Fibroblast of skin of back (primary cell): Measurements from ENCODE around the gene SOX1. TPM values are rescaled to one million over a fixed set of nuclear protein-coding genes. Genes with fewer than 3 reads are reported as not detected.

Experiments used
- DNase-seq: peaks from one replicate; pipeline ENCODE4 v3.0.0-alpha.2; 2013
- polyA plus RNA-seq, 2 experiments: library from polyadenylated mRNA; unstranded; fragments of 120-200 nt; gene quantifications; one replicate each; pipeline ENCODE4 v1.2.1, GENCODE V29; 2013; ENCODE audit not compliant: insufficient read length in 2 of 2

SOX1 gene
- polyA plus RNA-seq (2013, experiment 1 of 2; ENCODE audit: insufficient read length) = not detected
- not detected for polyA plus RNA-seq (2013, experiment 2 of 2; ENCODE audit: insufficient read length)

DNA sequence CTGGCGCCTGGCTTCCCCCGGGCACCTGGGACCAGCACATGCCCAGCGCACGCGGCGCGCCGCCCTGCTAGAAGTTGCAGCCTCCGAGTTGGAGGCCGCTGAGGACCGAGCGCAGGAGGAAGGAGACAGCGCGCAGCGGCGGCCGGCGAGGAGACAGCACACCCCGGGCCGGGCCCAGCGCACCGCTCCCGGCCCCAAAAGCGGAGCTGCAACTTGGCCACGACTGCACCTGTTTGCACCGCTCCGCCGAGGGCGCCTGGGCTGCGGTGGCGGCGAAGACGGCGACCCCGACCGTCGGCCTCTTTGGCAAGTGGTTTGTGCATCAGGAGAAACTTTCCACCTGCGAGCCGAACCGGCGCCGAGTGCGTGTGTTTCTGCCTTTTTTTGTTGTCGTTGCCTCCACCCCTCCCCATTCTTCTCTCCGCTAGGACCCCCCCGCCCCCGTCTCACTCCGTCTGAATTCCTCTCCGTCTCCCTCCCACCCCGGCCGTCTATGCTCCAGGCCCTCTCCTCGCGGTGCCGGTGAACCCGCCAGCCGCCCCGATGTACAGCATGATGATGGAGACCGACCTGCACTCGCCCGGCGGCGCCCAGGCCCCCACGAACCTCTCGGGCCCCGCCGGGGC, at the start of gene SOX1:
Gene SOX1 (plus strand): TSS at position 34 of the 626 bp plus-strand sequence. CDS start 510 bp downstream, at position 544.
- no peak for DNase-seq

DNA sequence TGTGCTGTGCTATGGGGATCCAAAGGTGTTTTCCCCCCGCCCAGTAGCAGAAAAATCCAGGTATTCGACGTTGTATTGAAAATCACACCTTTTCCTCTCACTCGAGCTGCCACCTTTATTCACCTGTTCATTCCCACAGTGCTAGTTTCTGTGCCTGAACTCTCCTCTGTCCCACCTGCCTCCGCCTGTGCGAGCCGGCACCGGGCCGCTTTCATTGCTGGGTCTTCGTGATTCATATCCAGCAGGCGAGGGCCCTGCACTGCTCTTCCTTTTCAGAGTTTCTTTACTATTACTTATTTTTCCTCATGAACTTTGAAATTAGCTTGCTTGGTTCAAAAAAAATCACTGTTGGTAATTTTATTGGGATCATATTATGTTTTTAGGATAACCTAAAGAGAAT, 42.4 kb upstream of the SOX1 start:
- DNase-seq = no peak

DNA sequence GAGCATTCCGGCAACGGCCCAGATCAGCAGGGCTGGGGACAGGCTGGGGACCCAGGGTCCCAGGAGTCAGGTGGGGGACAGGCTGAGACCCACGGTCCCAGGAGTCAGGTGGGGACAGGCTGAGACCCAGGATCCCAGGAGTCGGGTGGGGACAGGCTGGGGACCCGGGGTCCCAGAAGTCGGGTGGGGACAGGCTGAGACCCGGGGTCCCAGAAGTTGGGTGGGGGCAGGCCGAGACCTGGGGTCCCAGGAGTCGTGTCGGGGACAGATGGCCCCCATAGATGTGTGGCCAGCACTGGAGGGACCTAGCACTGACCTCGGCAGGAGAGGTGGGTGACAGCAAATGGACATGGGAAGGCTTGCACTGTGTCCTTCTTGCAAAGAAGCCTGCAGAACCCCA, 39.7 kb upstream of the SOX1 start:
- DNase-seq = no peak

DNA sequence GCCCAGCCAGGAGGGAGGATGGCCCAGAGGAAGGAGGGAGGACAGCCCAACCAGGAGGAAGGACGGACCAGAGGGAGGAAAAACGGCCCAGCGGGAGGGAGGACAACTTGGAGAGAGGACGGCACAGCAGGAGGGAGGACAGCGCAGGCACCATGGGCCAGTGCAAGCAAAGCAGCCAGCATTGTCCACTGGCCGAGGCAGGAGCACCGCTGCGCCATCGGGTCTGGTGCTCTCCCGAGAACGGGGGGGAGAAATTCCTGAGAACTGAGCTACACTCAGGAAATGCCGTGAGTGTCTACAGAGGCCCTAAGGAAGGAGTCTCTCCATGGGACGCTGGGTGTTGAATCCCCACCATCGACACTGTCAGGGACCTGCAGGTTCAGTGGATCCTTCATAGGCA, 38.5 kb upstream of the SOX1 start:
- DNase-seq = no peak

DNA sequence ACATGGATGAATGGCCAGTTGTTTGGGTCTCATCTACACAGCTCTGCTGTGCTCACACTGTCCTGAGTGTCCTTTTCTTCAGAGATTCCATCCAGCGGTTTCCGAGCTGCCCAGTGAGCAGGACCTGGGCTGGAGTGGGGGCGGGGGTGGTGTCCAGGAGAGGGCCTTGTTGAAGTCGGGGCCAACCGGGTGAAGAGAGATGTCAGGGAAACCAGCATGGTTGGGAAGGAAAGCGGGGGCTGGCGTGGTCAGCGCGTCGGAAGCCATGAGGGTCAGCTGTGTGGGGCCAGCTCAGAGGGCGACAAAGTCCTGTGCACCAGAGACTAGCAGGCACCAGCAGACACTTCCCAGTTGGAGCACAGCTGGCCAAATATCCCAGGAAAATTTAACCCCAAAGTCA, 37.8 kb upstream of the SOX1 start:
- DNase-seq = no peak

DNA sequence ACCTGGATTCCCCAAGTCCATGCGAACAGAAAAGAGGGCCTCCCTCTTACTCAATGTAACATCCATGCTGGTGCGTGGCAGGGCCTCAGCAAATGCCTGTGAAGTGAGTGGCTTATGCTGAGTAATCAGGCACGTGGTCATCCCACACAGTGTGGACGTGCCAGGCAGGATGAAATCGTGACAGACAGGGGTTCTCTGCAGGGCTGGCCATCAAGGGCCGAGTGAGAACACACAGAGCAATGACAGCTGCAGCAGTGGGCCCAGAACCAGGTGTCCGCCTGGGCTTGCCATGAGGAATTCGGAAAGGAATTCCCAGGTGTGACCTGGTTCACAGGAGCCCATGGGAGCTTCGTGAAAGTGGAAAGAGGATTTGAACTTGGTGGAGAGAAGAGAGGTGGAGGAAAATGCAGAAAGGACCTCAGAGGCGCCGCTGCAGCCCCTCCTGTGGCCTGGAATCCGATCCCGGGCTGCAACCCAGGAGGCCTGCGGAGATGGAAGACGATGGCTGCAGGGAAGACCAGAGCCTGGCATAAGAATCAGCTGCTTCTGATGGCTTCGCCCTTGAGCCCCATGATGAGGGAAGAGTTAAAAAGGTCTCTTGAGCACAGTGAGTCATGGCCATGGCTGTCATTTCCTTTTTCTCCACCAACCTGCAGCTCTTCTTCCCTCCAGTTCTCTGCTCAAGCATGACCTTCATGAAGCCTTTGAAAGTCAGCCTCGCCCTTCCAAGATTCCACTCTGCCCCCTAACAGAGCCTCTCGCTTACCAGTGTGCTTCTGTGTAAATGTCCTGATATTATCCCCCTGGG, 34.6 kb upstream of the SOX1 start:
- DNase-seq = peak; percentile 19

DNA sequence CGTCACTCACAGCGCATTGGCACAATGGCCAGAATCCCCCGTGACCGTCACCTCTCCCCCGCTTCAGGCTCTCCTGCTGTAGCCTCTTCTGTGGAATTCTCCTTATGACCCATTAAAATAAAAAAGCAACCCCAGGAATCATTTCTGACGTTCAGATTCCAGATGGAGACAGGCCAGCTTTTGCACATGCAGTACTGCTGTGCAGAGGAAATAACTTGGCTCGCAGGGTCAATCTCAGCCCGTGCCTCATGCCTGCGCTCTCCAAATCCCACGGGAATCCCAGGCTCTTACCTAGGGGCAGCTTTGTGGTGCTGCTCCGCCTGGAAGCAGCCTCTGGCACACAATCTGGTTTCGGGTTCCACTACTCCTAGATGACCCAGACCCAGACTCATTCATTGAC, 32.7 kb upstream of the SOX1 start:
- no peak for DNase-seq

DNA sequence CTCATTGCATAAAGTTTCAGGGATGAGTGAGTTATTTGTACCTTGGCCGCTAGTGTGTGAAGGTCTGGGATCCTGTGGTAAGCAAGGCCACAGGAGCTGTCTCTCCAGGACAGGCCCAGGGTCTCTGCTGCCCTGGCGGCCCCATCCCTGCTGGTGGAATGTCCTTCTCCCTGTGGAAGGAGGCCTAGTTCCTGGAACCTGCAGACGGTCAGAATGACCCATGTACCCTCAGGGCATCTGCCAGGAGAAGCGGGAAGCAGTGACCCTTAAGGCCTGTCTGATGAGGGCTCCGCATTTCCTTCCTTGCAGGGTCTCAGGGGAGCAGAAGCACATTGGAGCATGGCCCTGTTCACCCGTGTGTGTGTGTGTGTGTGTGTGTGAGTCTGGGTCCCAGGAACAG, 32.1 kb upstream of the SOX1 start:
- DNase-seq = no peak

DNA sequence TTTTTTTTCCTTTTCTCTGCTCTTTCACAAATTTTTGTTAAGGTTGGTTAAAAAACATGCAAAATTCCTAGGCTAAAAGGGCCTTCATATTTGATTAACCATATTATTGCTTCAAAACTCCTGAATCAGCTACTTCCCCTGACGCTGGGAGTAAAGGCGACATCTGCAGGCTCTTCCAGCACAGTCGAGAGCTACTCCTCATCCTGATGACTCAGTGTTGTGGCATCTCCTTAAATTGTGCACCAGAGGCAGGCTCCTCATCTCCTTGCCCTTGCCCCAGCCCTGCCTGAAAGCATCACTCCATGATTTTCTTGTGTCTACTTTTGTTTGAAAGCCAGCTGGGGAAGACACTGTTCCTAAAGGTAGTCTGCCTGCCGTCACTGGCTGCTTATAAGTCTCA, 24.5 kb upstream of the SOX1 start:
- peak; percentile 11 for DNase-seq

DNA sequence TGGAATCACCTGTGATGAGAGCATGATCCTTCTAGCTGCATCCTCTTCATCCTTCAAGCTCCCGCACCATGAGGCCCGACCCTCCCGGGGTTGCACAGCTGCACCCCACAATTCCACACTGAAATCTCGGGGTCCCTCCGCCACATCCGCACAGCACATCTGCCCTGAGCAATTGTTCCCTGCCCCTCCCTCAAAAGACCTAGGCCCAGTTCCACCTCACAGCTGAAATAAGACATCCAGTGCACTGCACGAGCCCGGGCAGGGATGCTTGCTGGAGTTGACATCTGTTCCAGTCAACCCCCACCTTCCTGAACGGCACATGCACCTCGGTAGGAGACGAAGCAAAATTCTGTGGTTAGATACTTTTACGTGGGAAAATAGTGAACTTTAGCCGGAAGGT, 14.7 kb upstream of the SOX1 start:
- DNase-seq = no peak

DNA sequence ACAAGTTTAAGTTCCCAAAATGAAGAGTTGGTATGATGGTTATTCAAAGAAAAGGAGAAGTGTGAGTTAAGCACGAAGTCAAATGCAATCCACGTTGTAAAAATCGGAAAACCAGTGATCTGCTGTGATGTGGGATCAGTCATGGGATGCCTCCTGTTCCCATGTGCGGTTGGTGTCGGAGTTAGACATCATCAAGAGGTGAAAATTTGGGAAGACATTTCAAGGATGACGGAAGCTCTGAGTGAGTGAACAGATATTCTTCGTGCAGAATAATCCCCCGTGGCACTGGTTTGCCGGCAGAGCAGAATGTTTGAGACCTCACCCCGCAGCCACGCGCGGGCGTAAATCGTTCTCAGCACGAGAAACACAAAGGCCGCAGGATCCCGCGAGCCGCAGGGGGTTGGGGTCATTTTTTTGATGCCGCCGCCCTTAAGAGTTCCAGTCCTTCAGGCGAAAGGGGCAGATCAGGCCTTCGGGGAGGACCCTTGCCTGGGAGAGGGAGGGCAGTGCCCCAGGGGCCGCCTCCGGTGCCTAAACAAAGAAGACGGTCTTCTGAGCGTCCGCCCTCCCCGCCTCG, 13.7 kb upstream of the SOX1 start:
- DNase-seq = no peak

DNA sequence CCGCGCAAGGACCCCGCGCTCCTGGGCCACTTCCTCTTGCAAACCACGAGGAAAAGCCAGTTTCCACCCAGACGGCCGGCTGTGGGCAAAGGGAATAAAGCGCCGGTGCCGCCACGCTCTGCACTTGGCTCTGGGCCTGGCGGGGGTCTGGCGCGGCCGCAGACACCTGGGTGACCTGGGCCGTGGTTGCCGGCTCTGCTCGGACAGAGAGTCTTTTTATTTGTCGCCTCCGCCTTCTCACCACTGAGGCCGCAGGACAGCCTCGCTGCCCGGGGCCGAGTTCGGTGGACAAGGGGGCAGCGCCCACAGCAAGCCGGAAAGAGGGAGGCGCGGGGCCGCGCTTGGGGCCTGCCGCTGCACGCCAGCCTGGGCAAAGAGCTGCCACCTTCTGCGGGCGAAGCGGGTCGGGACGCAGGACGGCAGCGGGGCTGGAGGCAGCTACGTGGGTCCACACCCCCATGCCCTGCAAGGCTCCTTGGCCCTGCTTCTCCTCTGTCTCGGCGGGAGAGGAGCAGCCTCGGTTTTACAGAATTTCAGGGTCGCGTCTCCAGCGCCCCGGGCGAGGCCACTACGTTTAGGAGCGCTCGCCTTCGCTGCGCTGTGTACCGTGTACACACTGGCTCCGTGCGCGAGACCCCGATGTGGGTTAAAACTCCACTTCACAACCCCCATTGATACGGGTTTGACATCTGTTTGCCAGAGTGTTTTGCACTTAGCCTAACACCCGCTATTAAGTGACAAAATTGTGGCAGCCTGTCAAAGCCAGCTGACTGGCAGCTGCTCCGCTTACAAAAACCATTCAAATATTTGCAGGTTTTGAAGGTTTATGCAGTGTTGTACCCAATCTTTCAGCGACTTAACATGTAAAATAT, 13.0 kb upstream of the SOX1 start:
- no peak for DNase-seq

DNA sequence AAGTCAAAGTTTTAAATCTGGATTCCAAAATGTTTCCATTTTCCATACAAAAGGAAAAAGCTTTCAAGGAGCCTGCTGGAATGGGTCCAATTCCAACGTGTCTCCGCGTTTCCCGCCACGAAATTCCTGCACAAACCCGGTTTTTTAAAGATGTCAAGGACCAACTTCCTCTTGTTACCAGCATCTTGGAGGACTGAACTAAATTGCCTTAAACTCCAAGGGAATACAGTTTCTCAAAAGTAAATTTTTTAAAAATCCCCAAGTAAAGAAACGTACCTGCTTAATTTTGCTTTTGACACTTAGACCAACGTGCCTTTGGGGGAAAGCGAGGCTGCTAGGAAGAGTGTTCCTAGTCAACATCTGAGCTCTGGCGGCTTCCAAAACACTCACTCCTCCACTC, 12.3 kb upstream of the SOX1 start:
- no peak for DNase-seq

DNA sequence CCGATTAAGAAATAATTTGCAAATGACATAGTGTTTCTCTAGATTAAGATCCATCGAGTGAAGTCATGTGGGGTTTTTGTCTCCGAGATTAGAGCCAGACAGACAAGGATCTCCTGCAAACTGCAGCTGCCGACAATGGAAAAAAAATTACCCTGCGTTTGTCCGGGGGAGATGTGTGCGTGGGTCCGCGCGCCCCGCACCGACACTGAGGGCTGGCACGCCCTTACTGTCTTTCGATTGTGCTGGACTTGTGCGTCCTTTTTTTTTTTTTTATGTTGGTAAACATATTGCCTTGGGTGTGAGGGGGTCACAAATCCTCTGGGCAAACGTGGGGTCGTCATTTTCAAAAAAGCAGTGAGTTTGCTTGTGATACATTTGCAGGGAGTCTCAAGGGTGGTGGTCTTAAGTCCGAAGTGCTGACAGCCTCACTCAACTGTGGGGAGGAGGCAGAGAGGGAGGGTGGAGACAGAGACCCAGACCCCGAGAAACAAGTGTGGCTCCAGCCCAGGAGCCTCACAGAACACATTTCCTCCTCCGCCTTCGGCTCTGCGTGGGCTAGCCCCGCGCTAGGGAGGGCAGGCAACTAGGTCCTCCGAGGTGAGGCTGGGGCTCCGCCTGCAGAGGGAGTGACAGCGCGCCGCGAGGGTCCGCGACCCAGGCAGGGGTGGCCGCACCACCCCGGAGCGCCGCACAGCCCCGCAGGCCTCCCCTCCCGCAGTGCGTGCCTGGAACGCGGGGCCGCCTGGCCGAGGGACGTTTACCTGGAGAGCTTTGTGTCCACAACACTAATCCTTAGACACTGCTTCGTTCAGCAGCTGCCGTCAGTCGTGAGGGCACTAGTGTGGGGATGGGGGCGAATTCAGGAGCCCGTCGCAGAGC, 11.7 kb upstream of the SOX1 start:
- no peak for DNase-seq

DNA sequence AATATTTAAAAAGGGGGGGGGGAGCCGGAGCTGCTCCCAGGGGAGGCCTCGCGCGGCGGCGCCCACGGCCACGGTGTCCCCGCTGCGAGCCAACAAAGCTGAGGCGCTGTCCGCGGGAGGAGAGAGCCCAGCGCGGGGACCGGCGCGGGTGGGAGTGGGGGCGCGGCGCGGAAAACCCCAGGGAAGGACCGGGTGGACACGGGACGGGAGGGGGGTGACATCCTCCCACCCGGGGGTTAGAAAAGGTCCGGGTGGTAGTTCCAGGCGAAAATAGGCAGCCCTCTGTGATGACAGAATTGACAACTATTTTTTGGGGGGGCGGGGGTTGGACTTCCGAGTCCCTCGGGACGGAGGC, 11.1 kb upstream of the SOX1 start:
- no peak for DNase-seq

DNA sequence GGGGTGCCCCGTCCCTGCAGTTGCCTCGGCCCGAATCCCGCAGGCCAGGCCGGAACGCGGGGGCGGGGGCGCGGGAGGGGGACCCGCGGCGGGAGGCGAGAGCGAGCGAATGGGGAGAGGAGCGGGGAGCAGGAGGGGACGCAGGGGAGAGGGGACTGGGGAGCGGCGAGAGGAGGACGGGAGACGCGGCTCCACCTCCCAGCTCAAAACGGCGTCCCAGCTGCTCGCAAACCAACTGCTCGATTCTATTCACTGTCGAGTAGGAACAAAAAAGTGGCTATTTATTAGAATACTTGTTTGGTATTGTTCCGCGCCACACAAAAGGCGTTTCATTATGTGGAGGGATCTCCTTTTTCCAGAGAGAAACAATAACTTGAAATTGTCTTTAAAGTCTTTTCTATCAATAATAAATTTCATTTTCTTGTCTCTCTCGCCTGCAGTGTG, 10.6 kb upstream of the SOX1 start:
- DNase-seq = no peak

DNA sequence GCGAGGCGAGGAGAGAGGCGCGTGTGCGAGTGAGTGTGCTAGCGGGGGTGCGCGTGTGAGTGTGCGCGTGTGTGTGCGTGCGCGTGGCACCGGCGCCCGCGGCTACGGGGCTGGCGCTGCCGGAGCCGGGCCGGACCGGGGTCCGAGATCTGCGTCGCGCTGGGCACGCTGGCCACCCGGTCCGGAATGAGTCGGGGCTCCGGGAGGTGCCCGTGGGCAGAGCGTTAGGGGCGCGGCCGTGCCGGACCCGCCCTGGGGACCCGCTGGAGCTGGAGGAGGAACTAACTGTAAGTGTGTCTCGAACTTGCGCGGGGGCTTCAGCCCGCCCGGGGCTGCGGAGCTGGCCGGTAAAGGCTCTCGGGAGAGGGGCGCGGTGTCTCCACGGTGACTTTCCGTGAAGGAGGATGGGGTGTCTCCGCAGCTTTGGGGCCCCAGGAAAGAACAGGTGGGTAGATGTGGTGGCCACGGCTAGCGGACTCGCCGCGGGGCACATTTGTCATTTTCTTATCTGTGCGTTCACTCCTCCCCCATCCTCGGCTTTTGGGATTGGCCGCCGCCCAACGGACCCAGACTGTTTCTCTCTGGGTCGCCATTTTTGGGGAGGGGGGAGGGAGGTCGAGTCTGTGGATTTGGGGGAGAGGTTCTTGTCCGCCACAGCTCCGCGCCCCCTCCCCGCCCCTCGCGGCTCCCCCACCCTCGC, 10.1 kb upstream of the SOX1 start:
- DNase-seq = no peak

DNA sequence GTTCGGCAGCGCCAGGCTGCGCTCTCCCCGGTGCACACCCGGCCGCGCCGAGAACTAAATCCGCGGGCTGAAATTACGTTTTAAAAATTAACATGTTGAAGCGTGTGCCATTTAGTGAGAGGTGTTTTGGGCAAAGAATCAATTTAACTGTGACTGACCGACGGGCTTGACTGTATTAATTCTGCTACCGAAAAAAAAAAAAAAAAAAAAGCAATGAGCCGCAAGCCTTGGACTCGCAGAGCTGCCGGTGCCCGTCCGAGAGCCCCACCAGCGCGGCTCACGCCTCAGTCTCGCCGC, 9.6 kb upstream of the SOX1 start:
- DNase-seq = no peak

DNA sequence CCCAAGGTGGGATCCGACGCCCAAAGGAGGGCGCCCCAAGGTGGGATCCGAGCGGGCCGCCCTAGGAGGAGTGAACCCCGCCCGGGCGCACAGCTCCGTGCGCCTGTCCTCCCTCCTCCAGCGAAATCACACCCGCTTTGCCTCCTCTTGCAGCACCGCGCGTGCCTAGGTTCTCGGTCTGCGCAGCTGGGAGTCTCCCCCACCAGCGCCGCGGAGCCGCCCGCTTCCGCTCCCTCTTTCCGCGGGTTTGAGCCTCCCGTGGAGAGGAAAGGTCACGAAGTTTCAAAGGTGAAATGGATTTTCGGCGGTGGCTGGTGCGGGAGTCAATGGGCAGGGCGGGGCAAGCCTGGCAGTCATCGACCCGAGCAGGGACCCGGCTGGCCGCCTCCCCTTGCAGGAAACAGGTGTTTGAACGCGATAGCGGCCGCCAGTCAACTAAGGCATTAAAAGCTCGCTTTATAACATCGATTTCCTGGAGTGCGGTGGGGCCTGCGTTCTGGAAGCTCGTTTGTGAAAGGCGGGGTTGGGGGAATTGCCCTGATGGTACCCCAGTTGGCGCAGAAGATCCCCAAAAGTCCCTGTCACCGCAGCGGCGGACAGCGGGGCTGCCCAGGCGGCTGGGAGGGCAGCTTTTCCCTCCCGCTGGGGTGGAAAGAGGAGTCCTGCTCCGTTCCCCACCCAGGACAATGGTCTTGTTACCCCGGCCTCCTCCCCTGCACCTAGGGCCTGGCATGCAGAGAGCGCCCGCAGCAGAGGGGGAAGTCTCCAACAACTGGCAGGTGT, 9.0 kb upstream of the SOX1 start:
- no peak for DNase-seq

DNA sequence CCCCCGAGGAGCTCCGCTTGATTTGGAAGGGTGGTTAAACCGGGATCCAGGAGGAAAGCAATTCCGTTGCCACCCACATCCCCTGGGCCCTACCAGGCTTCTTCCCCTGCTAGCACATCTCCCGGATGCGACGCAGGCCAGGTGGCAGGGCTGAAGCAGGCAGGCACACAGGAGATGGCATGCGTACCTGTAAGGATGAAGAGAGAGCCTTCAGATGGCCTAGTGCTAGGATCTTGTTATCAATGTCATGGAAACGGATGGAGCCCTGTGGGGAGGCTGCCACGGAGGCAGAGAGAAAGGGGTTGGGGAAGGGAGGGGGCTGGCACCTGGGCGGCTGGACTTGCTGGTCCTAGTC, 8.5 kb upstream of the SOX1 start:
- no peak for DNase-seq

DNA sequence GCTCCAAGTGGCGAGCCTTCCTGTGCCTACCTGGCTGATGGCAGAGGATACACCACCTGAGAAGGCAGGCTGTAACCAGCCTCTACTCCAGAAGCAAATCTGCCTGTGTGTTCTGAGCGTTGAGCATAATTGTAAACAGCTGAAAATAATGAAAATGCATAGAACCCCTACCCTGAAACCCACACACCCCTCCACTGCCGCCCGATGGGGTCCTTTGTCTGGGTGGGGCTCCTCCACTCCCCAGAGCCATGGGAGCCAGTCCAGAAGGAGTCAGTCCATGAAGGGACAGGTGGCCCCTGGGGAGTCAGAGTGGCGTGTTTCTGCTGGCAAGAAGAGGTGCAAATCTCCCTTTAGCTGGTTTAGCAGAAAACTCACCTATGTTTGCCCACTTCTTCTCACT, 8.0 kb upstream of the SOX1 start:
- DNase-seq = no peak
